ENCODE results near the gene UNC5CL.
"Not testable (repeated sequence)": the region's sequence is repeated elsewhere in the genome, so short reads cannot be mapped to it uniquely, and the experiment has no call there.

Gene UNC5CL

GRCh38 chr6:41038205-41038604, 816 bp downstream of the UNC5CL start:
- DNase-seq: no peak

GRCh38 chr6:41037107-41037900, 1.7 kb downstream of the UNC5CL start:
- DNase-seq: no peak

GRCh38 chr6:41036601-41037000, 2.4 kb downstream of the UNC5CL start:
- DNase-seq: no peak

GRCh38 chr6:41036186-41036585, 2.8 kb downstream of the UNC5CL start:
- no peak for DNase-seq

- no peak for DNase-seq
These were observed 5.2 kb downstream of the UNC5CL start for GRCh38 chr6:41033776-41034175.

- DNase-seq: no peak
These were observed 6.2 kb downstream of the UNC5CL start for GRCh38 chr6:41032830-41033229.

- peak; percentile 76 for DNase-seq
These were observed 10.2 kb downstream of the UNC5CL start for GRCh38 chr6:41028561-41029412.

- peak; percentile 98 for DNase-seq
These were observed 11.0 kb downstream of the UNC5CL start for GRCh38 chr6:41027799-41028560.

- DNase-seq: peak; percentile 68
These were observed 11.8 kb downstream of the UNC5CL start for GRCh38 chr6:41027241-41027640.

GRCh38 chr6:41025966-41026530, 13.0 kb downstream of the UNC5CL start:
- no peak for DNase-seq

- DNase-seq: no peak
These were observed 15.9 kb downstream of the UNC5CL start for GRCh38 chr6:41023114-41023513.

GRCh38 chr6:41022294-41022693, 16.7 kb downstream of the UNC5CL start:
- DNase-seq: no peak

GRCh38 chr6:41021832-41022231, 17.2 kb downstream of the UNC5CL start:
- no peak for DNase-seq

GRCh38 chr6:41017663-41018062, 21.4 kb downstream of the UNC5CL start:
- DNase-seq: no peak

GRCh38 chr6:41015860-41016259, 23.2 kb downstream of the UNC5CL start:
- not testable (repeated sequence) for DNase-seq

- DNase-seq: no peak
These were observed 24.2 kb downstream of the UNC5CL start for GRCh38 chr6:41014780-41015179.

GRCh38 chr6:41013466-41014153, 25.4 kb downstream of the UNC5CL start:
- DNase-seq: no peak

GRCh38 chr6:41011673-41012072, 27.3 kb downstream of the UNC5CL start:
- no peak for DNase-seq

- no peak for DNase-seq
These were observed 29.4 kb downstream of the UNC5CL start for GRCh38 chr6:41009669-41010068.

GRCh38 chr6:41008011-41008410, 31.0 kb downstream of the UNC5CL start:
- no peak for DNase-seq

- not testable (repeated sequence) for DNase-seq
These were observed 32.0 kb downstream of the UNC5CL start for GRCh38 chr6:41006980-41007379.

GRCh38 chr6:41006217-41006616, 32.8 kb downstream of the UNC5CL start:
- DNase-seq: peak; percentile 62
